HG03097 (cell line): ENCODE measurements around the gene MRPL23.

Experiments
- ATAC-seq: cut with Tn5 transposase; IDR thresholded peaks from one replicate; pipeline ENCODE4 v1.9.1; 2021; ENCODE audit not compliant: unreplicated experiment, low FRiP score

Gene MRPL23

DNA sequence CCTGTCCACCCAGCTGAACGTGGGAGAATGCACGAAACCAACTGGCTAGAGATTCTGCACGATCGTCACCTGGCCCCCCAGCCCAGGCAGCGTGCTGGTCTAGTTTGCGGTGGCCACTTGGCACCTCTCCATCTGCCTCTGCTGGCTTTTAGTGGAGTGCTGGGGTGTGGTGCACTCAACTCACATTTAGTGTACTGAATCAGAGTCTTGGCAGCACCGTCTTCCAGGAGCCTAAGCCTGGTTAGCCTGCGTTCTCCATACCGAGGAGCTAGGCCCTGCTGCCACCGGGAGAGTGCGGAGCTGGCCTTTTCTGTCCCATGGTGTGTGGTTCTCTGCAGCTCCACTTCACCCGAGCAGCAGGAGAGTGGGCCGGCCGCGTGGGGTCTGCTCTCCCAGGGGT lies 2.8 kb downstream of the MRPL23 start:
- ATAC-seq, result no peak

DNA sequence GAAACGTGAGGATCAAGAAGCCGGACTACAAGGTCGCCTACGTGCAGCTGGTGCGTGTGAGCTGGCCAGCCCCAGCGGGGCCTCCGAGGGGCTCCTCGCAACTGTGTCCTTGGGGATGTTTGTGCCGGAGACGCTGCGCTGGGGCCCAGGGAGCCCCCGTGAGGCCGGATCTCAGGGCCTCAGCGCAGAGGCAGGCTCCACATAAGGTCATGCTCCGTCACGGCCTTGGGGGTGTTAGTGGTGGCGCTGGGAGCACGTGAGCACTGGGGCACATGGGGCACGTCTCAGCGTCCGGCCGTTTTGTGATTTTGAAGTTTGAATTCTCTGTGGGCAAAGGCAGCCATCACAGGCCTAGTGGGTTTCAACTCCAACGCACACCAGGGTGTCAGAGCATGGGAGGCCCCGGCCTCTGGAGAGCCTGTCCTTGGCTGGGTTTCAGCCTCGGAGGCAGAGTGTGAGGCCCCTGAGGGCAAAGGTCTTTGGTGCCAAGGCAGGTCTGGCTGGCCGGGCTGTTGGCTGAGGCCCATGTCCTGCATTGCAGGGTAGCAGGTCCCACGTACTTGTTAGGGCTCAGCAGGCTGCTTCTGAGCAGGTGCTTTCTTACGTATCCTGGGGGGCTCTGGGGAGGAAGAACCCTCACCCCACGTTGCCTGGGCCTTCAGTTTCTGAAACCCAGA lies 5.8 kb downstream of the MRPL23 start:
- no peak for ATAC-seq

DNA sequence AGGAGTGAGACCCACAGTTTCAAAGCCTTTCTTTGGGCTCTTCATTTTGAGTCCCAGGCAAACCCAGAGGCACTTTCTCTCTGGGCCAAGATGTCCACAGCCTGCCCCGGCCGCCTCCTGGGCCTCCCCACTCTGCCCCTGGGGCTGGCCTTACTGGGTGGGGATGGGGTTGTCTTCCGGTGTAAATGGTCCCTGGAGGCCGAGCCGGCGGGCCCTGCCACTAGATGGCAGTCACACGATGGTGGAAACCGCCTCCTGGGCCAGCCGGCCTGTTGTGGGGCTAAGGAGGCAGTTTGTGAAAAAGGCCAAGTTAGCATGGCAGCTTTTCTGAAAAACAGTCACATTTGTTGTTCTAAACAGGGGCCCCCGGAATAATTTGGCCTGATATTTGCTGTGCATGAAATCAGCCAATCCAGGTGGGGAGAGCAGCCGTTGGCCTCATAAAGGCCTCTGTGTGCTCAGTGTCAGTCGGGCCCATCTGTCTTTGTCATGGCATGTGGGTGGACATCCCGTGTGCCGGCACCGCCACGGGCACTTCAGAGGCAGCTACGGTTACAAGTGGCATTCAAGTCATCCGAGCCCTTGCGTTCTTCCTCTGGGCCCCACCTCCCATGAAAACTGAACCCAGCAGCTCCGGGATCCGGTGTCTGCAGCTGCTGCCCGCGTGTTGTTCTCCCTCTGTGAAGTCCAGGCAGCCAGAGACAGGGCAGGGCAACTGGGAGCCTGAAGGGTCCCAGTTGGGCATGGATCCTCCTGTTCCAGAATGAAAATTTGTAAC lies 6.5 kb downstream of the MRPL23 start:
- no peak for ATAC-seq

GRCh38 chr11:1958367-1958766 lies 11.2 kb downstream of the MRPL23 start:
- ATAC-seq, result no peak

DNA sequence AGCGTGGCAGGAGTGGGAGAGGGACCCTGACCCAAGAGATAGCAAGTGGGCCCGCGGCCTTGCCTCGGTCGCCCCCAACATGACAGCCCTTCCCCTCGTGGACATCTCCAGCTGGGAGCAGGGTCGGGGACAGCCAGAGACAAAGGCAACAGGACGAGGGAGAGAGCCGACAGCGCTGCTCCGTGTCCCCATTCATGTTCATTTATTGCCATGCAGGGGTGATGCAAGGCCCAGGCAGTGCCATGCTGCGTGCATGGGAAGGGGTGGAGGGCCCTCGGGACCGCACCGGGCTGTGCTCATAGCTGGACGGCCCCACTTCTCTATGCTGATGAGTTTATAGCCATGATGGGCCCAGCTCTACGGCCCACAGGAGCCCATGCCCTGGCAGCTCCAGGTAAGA lies 12.7 kb downstream of the MRPL23 start:
- ATAC-seq, result no peak

- no peak for ATAC-seq
Measured at GRCh38 chr11:1963864-1964263, 16.7 kb downstream of the MRPL23 start.

DNA sequence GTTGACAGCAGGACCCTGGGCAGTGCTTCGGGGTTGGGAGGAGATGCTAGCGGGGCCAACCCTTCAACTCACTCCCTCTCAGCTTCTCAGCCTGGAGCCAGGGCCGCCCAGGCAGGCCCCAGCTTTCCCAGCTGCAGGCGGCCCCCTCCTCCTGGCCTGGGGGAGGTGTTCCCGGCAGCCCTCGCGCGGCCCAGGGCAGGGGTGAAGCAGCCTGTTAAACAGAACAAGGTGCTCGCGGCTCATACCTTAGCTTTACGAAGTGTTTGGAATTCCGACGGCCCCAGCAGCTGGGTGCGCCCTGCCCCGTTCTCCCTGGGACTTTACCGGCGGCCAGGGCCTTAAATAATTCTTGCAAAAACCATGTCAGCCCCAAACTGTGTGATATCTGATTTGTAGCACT lies 17.2 kb downstream of the MRPL23 start:
- no peak for ATAC-seq

GRCh38 chr11:1964955-1965354 lies 17.8 kb downstream of the MRPL23 start:
- no peak for ATAC-seq

DNA sequence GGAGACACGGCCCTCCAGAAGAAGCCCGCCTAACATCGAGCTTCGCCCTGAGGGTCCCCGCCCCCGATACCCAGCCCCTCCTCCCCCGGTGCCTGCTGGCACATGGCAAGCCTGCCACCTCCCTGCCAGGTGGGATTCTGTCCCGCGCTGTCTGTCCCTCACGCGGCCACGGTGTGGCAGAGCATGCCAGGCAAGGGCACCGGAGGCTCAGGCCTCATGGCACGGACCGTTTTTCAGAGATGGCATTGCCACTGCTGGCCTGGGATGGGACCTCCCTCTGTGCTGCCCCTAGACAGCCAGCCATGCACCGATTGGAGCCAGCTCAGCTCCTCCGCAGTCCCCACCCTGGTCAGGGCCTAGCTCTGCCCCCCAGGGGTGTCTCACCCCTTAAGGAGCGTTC lies 19.4 kb downstream of the MRPL23 start:
- ATAC-seq, result no peak

DNA sequence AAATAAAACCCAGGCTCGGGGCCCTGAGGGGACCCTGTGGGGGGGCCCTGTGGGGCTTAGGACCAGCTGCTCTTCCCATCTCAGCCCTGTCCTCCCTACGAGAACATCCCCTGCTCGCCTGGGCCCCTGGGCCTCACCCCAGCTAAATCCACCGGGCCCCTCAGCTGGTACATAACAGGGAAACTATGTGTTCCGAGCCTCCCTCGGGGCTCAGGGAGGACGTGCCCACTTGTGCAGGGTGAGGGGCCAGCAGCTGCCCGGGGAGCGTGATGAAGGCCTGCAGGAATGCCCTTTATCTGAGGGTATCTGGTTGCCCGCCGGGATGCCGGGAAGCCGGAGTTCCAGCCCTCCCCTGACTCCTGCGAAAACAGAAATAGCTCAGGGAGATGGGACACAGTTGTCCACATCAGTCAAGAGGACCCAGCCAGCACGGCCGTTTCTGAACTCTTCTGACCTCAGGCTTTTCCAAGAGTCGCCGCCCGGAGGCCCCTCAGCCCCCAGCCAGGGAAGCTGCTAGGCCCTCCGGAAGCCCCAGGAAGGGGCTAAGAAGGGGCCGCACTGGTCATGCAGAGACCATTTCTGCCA lies 20.6 kb downstream of the MRPL23 start:
- ATAC-seq, result no peak

DNA sequence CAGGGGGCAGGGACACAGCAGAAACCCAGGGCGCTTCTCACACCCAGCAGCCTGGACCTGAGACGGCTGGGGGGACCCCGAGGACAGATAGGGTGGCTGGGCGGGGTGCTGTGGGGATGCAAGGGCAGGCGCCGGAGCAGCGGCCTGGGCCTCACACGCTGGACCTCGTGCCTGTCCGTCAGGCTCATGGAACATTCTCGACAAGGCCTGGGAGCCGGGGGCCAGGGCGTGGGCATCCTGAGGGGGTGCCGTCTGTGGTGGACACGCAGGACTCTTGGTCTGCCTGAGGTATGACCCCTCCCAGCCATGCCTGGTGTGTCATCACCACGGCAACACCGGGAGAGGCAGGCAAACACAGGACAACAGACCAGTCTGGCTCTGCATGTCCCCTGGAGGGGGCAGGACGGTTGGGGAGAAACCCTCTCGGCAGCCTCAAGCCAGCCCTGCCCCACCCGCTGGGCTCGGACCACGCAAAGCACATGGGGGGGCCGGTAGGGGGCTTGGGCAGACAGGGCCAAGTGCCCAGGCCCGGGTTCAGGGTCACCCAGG lies 21.4 kb downstream of the MRPL23 start:
- no peak for ATAC-seq

GRCh38 chr11:1969035-1969434 lies 21.9 kb downstream of the MRPL23 start:
- no peak for ATAC-seq

DNA sequence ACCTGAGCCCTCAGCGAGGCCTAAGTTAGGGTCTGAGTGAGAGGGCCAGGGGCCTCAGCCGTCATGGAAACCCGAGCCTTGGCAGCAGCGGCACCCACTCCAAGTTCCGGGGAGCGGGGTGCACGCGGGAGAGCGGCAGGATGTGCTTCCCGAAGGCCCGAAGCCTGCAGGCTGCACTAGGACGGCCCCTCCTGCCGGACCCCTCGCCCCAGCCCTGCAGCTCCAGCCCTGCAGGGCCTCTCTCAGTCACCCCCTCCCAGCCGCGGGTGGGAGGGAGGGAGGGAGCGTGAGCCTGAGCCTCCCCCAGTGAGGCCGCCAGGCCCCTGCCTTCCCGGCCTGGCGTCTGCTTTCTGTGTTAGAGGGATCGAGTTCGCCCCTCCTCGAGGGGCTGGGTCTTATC lies 22.6 kb downstream of the MRPL23 start:
- ATAC-seq, result no peak

- no peak for ATAC-seq
Measured at GRCh38 chr11:1970956-1971355, 23.8 kb downstream of the MRPL23 start.

- ATAC-seq, result no peak
Measured at GRCh38 chr11:1975185-1975584, 28.1 kb downstream of the MRPL23 start.

DNA sequence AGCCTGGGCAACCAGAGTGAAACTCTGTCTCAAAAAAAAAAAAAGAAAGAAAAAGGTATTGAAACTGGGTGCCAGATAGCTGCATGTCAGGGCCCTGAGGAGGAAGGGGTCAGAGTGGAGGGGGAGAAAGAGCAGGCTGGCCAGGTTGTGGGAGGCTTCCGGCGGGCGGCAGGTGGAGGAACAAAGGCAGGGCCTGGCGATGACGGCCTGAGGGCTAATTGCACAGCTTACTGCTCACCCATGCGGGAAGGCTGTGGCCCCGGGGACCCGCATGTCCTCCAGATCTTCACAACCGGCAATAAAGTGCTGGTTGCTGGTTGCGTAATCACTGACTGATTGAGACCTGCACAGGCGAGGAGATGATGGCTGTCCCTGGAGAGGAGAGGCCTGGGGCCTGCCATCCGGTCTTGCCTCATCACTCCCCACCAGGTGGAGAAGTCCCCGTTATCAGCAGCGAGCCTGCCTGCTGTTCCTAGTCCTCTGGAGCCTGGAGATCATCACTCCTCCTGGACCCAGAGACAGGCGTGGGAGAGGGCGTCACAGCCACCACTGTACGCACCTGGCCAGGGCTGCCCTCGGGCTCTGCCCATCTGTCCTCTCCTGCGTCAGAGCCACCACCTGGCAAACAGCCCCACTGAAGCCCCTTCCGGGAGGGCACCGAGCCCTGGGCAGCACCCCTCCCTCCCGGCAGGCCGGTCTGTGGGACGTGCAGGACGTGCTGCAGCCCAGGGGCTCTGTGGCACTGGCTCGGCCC lies 31.8 kb downstream of the MRPL23 start:
- no peak for ATAC-seq

DNA sequence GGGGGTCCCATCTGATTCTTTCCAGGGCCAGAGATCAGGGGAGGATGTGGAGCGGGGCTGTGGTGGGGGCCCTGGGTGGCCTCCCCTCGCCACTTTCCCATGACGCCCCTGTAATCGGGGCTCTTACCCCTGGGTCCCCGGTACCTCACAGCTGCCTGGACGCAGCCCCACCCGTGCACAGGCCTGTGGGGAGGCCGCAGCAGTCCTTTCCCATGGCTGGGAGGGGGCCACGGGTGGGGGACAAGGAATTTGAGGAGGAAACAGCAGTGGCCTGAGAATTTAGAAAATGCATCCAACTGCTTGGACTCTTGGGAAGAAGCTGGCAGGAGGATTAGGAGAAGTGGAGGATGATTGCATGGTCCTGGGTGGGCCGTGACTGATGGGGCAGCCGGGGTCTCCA lies 32.5 kb downstream of the MRPL23 start:
- no peak for ATAC-seq

GRCh38 chr11:1982873-1983600 lies 35.9 kb downstream of the MRPL23 start:
- no peak for ATAC-seq

DNA sequence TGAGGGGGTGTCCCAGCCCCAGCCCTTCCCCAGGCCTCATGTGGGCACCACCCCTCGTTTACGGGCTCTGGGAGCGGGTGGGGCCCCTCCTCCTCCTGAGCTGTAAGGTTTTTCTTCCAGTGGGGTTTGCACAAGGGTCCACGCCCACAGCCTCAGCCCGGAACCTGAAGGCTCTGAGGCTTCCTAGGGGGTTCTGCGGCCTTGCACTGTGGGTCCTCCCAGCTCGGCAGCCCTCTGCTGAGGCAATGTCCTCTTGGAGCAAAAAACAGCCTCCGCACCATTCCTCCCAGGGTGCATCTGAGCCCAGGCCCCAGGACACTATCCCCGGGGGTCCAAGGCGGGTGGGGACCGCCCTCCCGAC lies 36.4 kb downstream of the MRPL23 start:
- no peak for ATAC-seq

- no peak for ATAC-seq
Measured at GRCh38 chr11:1987024-1987423, 39.9 kb downstream of the MRPL23 start.
